LHCN-M2 (cell line): ENCODE measurements around the gene PARD6G. TPM values are rescaled to one million over a fixed set of nuclear protein-coding genes. Genes with fewer than 3 reads are reported as not detected.

Experiments used
- DNase-seq: peaks from one replicate; pipeline ENCODE4 v3.0.0-alpha.2; 2012; ENCODE audit warnings: low read depth
- total RNA-seq: library from RNA; depleted of rRNA; stranded (reverse); fragments of >200 nt; gene quantifications from 2 replicates; pipeline ENCODE4 v1.2.3, GENCODE V29; 2014

The PARD6G gene
- total RNA-seq, 1 experiment from 2014 or later: 1.6 TPM

DNA sequence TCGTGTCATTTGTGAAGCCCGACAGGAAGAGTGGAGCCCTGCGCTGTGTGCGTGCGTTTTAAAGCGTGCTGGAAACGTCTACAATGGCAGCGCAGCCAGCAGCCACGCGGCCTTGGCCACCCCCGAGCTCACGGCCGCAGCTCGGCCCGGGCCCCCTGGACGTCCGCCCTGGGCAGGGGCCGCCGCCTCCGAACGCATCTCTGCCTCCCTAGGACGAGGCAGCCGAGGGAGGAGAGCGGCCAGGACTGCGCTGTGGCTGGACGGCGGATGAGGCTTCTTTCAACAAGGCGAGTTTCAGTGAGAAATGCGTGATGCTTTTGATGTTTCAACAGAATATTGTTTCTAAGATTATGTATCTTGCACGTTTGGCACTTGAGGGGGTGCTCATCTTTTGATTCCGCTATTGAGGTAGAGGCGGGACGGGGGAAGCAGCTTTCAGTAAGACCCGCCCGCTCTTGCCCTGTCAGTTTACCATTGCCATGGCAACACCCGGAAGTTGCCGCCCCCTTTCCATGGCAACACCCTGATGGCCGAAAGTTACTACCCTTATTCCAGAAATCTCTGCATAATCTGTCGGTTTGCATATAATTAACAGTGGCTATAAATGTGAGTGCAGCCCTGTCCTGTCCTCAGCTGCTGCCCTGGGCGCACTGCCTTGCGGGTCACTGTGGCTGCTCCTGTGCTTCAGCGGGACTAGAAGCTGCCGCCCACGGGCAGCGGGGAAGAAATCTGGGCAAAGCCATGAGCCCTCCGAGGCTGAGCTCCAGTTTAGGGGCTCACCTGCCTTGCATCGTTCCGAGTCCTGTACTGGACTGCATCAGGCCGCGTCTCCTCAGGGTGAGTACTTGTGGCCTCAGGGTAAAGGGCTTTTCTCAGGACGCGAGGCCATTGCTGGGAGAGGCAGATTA, 99.6 kb downstream of the PARD6G start:
- DNase-seq: peak; percentile 83

DNA sequence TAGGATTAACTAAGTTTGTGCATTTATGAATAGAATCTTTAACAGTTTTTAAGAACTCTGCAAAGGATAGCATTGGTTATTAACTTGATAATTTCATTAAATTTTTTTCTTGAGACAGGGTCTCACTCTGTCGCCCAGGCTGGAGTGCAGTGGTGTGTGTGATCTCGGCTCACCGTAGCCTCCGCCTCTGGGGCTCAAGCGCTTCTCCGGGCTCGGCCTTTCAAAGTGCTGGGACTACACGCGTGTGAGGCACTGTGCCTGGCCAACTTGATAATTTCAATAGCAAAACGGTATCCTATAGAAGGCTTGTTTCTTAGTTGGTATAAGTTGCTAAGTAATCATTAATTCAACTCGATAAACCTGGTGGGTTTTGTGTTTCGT, 100.3 kb downstream of the PARD6G start:
- DNase-seq: peak; percentile 10

DNA sequence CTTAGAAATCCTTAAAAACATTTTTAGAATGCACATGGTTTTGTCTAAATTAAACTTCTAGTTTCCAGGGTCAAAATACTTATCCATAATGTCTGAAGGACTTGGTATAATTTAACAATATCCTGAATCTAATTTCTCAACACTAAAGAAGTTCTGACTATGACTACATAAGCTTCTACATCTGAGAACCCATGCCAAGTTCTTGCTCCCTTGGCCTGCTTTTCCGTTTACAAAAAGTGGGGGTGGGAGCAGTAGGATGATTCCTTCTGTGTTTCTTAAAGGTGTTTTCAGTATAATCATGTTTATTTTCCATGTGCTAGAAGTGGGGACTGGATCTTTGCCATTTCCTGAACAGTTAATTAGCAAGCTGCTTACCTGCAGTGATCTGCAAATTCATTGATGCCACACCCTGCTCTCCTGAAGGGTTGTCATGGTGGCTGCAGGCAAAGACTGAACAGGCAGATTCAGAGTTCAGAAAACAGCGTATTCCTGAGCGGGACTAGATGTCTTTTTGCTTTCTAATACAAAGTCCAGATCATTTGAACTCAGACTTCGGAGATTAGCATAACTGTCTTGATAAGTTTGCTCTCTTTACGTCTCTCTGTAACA, 102.0 kb downstream of the PARD6G start:
- no peak for DNase-seq

DNA sequence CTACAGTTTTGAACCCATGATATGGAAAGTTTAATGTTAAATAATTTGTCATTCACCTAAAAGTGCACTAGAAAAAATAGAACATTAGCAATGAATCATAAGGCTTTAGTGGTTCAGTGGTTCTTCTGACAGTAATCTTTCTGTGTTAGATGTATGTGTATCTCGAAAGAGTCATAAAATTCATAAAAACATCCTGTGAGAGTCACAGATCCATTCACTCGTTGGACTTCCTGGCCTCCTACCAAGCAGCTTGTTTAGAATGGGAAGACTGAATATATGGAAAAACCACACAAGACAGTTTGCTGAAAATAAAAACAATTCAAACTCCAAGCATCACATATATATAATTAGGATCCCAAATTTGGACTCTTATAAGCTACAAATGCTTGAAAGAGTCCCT, 103.4 kb downstream of the PARD6G start:
- peak; percentile 38 for DNase-seq

DNA sequence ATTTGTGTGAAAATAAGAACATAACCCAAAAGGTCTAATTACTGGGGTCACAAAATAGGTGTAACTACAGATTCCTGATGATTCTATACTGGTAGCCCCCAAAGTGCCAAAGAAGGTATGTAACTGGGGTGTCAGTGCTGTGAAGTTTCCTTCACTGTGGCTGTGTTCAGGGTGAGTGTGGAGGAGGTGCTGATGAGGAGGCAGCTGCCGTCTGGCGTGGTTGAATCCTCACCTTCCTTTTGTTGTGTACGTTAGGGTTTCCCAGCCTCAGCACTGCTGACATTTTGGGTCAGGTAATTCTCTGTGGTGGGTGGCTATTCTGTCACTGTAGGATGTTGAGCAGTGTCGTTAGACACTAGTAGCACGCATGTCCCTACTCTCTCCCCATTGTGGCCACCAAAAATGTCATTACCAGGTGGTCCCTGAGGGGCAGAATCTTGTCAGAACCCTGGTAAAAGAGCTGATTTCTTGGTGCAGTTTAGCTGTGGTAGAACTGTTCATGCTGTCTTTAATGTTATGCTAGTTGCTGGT, 106.8 kb downstream of the PARD6G start:
- no peak for DNase-seq

DNA sequence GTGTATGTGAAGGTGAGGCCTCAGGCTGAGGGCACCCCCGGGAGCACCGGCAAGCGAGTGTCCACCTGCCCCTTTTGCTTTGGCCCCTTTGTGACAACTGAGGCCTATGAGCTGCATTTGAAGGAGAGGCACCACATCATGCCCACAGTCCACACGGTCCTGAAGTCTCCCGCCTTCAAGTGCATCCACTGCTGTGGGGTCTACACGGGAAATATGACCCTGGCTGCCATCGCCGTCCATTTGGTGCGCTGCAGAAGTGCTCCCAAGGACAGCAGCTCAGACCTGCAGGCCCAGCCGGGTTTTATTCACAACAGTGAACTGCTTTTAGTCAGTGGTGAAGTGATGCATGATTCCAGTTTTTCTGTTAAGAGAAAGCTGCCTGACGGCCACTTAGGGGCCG, 109.3 kb downstream of the PARD6G start:
- no peak for DNase-seq

DNA sequence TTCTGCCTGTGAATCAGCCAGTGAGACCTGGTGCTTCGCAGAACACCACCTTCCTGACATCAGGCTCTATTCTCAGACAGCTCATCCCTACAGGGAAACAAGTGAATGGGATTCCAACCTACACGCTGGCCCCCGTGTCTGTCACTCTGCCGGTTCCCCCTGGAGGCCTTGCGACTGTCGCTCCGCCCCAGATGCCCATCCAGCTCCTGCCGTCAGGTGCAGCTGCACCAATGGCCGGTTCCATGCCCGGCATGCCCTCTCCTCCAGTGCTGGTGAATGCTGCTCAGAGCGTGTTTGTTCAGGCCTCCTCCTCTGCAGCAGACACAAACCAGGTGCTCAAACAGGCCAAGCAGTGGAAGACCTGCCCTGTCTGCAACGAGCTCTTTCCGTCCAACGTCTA, 110.2 kb downstream of the PARD6G start:
- DNase-seq: no peak

DNA sequence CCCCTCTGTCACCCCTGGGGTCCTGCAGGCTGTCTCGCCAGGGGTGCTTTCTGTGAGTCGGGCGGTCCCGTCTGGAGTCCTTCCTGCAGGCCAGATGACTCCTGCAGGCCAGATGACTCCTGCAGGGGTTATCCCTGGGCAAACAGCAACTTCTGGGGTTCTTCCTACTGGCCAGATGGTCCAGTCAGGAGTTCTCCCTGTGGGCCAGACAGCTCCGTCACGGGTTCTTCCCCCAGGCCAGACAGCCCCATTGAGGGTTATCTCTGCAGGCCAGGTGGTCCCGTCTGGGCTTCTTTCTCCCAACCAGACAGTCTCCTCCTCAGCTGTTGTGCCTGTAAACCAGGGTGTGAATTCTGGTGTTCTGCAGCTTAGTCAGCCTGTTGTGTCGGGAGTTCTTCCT, 110.6 kb downstream of the PARD6G start:
- DNase-seq: no peak

DNA sequence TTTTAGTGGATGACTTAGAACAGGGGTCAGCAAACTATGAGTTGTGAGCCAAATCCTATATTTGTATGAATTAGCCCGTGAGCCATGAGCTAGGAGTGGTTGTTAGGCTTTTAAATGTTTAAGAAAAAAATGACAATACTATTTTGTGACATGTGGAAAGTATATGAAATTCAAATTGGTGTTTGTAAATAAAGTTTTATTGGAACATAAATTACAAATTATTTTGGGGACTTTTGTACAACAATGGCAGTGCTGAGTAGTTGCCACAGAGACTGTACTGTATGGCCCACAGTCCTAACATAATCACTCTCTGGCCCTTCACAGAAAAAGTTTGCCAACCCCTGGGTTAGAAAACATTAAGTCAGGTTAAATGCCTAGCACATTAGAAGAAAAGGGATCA, 112.2 kb downstream of the PARD6G start:
- no peak for DNase-seq

DNA sequence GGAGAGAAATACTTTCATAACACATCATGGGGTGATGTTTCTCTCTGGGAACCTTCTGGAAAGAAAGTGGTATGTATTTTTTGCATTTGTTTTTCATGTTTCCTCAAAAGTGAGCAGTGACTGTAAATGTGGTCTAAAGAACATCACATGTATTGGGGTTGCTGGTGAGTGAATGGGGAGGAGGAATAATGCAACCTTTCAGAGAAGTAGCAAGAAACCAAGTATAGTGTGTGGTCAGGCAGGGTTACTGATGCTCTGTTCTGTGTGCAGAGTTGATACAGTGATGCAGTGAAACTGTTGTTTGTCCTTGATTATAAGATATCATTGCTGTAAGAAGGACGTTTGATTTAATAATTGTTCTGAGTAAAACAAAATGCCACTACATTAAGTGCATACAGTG, 114.2 kb downstream of the PARD6G start:
- no peak for DNase-seq

DNA sequence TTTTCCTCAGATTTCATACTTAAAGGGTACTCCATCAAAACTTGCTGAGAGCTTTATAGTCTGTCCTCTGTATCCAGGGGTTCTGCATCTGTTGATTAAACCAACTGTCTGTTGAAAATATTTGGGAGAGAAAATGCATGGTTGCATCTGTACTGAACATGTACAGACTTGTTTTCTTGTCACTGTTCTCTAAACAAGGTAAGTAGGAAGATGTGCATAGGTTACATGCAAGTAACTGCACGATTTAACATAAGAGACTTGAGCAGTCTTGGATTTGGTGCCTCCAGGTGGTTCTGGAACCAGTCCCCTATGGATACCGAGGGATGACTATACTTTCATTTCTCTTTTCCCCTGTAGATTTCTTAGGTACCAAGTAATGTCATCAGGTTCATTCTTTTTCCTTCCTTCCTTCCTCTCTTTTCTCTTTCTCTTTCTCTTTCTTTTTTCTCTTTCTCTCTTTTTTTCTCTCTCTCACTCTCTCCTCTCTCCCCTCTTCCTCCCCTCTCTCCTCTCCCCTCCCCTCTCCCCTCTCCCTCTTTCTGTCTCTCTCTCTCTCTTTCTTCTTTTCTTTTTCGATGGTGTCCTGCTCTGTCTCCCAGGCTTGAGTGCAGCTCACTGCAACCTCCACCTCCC, 115.0 kb downstream of the PARD6G start:
- DNase-seq: no peak

DNA sequence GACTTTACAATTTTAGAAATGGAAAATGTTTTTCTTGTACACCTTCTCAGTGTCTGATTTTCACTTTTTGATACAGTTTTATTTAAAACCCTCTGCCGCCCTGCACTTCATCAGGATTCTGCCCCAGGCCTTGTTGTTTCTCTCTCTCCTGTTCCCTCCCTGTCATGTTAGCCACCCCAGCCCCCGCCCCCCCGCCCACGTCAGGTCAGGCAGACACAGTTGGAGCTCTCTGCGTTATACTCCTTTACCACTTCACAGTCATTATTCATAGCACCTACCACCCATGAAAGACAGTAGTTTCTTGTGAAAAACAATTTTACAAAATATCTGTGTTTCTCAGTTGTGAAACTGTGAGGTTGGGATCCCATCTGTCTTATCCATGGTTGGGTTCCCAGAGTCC, 116.8 kb downstream of the PARD6G start:
- DNase-seq: no peak

DNA sequence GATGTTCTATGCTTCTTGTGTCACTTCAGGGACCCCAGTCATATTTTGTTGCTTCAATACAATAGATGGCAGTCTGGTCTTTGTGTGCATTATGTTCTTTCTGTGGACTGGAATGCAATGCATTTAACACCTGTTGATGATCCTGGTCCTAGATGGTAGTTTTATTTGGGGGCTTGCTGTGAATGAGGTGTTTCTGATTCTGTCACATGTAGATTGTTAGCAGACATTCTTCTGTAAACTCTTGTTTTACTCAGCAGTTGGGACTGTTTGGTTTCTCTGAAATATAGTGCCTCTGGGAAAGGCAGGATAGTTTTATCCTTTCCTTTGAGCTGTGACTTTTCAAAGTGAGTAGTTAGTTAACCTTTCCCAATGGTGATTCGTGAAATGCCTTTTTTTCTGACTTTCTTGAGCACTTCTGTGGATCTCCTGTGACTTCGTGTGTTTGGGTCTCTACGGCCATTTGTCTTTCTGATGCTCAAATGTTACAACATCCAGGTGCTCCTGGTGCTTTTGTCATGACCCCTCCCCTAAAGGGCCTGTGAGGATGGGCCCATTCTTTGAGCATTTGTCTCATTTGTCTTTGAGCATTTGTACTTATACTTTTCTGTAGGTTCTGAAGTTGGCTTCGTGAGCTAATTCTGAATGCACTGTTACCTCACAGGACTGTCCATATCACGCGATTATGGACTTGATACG, 117.5 kb downstream of the PARD6G start:
- DNase-seq: no peak

DNA sequence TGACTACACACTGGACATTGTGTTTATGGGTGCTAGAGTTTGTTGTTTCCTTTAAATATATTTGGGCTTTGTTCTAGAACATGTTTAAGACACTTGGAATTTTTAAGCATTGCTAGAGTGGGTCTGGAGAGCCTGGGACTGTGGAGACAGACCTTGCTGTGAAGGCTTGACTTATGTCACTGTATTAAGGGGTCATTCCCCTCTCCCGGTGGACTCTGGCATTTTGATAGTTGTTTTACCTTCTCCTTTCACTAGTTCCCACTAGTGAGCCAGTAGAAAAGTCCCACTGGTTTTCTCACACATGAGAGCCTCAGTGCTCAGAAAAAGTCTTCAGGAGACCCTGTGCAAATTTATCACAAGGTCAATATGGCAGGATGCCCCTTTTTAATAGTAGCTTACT, 119.7 kb downstream of the PARD6G start:
- no peak for DNase-seq

DNA sequence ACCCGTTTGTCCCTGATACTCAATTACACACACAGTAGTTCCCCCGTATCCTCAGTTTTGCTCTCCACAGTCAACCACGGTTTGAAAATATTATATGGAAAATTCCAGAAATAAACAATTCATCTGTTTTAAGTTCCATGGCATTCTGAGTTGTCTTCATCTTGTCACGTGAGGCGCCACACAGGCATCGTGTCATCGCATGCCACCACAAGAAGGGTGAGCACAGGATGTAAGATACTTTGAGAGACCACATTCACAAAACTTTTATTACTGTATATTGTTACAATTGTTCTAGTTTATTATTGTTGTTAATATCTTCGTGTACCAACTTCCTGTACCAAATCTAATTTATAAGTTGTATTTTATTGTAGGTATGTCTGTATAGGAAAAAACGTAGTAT, 120.5 kb downstream of the PARD6G start:
- DNase-seq: no peak

DNA sequence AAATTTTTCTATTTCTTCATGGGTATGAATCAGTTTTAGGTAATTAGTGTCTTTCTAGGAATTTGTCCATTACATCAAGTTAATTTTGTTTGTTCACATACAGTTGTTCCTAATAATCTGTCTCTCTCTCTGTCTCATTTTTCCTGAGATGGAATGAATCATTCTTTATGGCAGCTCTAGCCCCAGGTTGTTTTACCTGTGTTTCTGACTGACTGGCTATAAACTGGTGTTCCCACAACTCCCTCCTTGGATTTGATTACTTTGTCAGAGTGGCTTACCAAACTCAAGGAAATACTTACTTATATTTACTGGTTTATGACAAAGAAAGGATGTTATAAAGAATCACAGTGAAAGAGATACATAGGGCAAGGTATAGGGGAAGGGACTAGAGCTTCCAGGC, 123.2 kb downstream of the PARD6G start:
- no peak for DNase-seq

DNA sequence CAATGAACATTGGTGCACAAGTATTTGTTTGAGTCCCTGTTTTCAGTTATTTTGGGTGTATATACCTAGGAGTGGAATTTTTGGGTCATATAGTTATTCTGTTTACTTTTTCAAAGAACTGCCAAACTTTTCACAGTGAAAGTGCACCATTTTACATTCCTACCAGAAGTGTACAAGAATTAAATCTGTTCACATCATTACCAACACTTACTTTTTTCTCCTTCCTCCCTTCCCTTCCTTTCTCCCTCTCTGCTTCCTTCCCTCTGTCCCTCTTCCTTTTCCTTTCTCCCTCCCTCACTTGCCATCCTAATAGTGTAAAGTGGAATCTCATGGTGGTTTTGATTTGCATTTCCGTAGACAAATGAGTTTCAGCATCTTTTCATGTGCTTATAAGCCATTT, 126.4 kb downstream of the PARD6G start:
- no peak for DNase-seq

DNA sequence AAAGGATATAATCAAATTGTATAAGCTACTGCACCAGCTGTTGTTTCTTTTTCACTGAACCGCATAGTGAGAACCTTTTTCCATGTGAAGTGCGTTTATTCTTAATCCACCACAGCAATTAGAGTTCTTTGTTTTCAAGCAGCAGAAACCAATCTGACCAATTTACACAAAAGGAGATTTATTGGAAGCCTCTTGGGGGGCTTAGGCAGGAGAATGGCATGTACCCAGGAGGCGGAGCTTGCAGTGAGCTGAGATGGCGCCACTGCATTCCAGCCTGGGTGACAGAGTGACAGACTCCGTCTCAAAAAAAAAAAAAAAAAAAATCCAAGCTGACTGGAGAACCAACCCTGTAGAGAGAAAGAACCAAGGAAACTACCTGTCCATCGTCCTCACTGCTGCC, 128.2 kb downstream of the PARD6G start:
- DNase-seq: no peak

DNA sequence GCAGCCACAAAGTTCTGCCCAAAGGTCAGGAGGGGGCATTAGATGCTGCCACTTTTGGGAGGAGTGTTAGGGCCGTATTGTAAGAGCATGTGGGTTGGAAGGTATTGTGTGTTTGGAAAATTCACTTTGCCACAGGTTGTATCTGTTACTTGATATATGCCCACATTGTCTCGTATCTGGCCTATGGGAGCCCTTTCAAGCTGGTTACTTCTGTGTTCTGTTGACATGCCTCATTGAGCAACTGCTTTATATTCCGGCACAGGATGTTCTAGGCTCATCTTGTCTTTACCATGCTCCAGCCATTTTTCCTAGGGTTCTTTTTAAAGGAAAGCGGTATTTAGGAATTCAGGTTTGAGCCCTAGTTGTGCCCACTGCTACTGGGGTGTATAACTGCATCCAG, 132.3 kb downstream of the PARD6G start:
- no peak for DNase-seq

DNA sequence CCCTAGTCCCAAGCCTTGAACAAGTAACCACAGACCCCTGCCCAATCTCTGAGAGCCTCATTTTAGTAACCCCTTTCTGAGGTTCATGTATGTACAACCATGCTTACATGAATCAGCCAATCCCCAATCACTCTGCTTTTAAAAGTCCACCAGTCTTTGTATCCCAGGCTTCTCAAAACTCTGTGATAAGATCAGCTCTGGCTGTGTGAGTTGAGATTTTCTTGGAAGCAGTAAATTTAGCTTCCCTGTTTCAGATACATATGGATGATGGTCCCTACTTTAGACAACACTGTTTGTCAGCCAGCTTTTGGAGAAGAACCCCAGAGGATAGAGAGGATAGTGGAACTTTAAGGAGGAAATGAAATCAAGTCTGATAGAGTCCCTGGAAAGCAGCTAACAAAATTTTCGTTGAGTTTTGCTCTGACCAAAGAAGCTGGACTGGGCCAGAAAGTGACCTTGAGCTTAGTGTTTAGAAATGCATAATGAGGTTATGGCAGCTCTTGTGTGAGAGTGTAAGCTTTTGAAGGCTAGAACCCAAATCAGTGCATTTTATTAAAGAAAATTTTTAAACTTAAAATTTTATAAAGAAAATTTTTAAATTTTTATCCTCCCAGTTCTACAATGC, 134.6 kb downstream of the PARD6G start:
- DNase-seq: no peak

DNA sequence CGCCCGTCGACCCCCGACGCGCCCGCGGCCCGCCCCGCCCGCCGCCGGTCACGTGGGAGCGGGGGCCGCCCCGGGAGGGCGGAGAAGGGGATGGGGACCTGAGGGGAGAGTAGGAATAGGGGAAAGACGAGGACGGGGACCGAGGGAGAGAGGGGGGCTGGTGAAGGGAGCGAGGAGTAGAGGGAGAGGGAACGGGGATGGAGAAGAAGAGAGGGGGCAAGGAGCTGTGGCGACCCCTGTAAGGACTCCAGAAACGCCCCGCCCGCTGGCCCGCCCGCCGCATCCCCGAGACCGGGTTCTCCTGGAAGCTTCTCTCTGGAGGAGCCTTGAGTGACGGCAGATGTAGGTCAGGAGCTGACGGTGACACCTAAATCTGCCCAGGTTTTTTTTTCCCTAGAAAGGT, 137.6 kb downstream of the PARD6G start:
- DNase-seq: peak; percentile 35
